Prostate gland (tissue), 2 donors: ENCODE data around the gene NIPA2. TPM values are rescaled to one million over a fixed set of nuclear protein-coding genes. Genes with fewer than 3 reads are reported as not detected.
A peak's percentile ranks its signal among the peaks of the same experiment; 100 is the strongest.

Source experiments
- DNase-seq: peaks from one replicate; pipeline ENCODE4 v3.0.0-alpha.2; 2019; ENCODE audit warnings: low spot score
- H3K27ac ChIP-seq, 2 donors: fragments of 200-600 bp; sonication (generic); 2 replicates each; pipeline ENCODE4 v1.5.1; 2017 to 2019
- H3K27me3 ChIP-seq: fragments of 200-600 bp; sonication (generic); replicated peaks from 2 replicates; pipeline ENCODE4 v1.5.1; 2019; ENCODE audit not compliant: insufficient read depth
- H3K36me3 ChIP-seq, 2 donors: fragments of 200-600 bp; sonication (generic); 1 replicate in 1 of 2; 2 replicates in 1 of 2; pipeline versions ENCODE4 v1.5.1 to v1.8.1; 2017 to 2019
- H3K4me1 ChIP-seq: fragments of 200-600 bp; sonication (generic); replicated peaks from 2 replicates; pipeline ENCODE4 v1.5.1; 2019
- H3K4me3 ChIP-seq, 2 donors: fragments of 200-600 bp; sonication (generic); 2 replicates each; pipeline ENCODE4 v1.5.1; 2017 to 2019
- H3K9me3 ChIP-seq: fragments of 200-600 bp; sonication (generic); 2 replicates; pipeline ENCODE4 v1.5.1; 2017
- CTCF ChIP-seq, 4 experiments: fragments of 200-600 bp in 2 of 4; fragments of 450-650 bp in 2 of 4; sonication (generic) in 2 of 4; IDR thresholded peaks; 1 replicate in 3 of 4; 2 replicates in 1 of 4; pipeline ENCODE4 v1.5.1; 2016 to 2019; ENCODE audit warnings: antibody characterized with exemption in 4 of 4, mild to moderate bottlenecking in 2 of 4, moderate library complexity in 2 of 4
- POLR2A ChIP-seq: fragments of 450-650 bp; IDR thresholded peaks from one replicate; pipeline ENCODE4 v1.6.1; 2016; ENCODE audit warnings: antibody characterized with exemption, mild to moderate bottlenecking
- POLR2AphosphoS5 ChIP-seq: sonication (generic); formaldehyde crosslinking; IDR thresholded peaks from one replicate; pipeline ENCODE4 v1.6.1; 2017; ENCODE audit warnings: antibody characterized with exemption
- WGBS: methylation state at CpG from one replicate; pipeline ENCODE4 v1.1.5; 2018; 5-methylcytosine and 5-hydroxymethylcytosine counted together
- intact Hi-C: fragments of 100-400 bp; cut with DNase I; formaldehyde crosslinking; loops from one replicate; pipeline ENCODE4 v1.14.2; 2022
- total RNA-seq, 2 donors: library from RNA; depleted of rRNA; stranded (reverse); fragments of >200 nt; gene quantifications; one replicate each; pipeline ENCODE4 v1.1.0, GENCODE V29; 2016

Gene NIPA2
- total RNA-seq, 2 donors from 2014 or later: 34.9 to 43.6 TPM

GRCh38 chr15:22881739-22882440, 43.4 kb downstream of the NIPA2 start:
- WGBS: 94% methylated on average over 19 of the region's 25 CpGs
- intact Hi-C loops: no loop called here
- Histone ChIP-seq H3K4me1 (no peaks in the 10 kb centered on the region), H3K27ac (no peak overlapping the region), H3K4me3 (no peak overlapping the region), H3K9me3 (no peaks in the 10 kb centered on the region), H3K36me3 (peaks cover 11 to 23% of the 10 kb centered on the region in 2 donors), H3K27me3 (no peaks in the 10 kb centered on the region)
- no peak for DNase-seq
- no peak for TF ChIP-seq POLR2A
- TF ChIP-seq CTCF (IDR thresholded peaks at IDR 0.05): no peak
- TF ChIP-seq POLR2AphosphoS5: no peak

DNA sequence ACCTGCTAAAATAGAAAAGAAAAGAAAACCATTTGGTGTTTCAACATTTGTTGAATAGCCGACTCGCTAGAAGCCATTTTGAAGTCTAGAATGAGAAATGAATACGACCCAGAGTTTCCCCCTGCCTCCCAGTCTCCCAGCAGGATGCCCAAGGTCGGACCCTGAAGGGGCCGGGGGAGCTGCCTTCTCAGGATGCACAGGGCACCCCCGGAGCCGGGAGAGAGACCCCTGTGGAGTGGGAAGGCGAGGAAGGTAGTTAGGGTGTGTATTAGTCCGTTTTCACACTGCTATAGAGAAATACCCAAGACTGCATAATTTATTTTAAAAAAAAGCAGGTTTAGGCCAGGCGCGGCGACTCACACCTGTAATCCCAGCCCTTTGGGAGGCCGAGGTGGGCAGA, 44.7 kb downstream of the NIPA2 start:
- peaks cover 11 to 23% of the 10 kb centered on the region in 2 donors for H3K36me3 ChIP-seq
- no peak overlapping the region for H3K4me3 ChIP-seq
- TF ChIP-seq POLR2A: no peak
- no peak for TF ChIP-seq CTCF (IDR thresholded peaks at IDR 0.05)
- TF ChIP-seq POLR2AphosphoS5: no peak
- intact Hi-C loops: no loop called here
- H3K4me1 ChIP-seq: no peaks in the 10 kb centered on the region
- WGBS: 95% methylated on average over 13 of the region's 13 CpGs
- H3K9me3 ChIP-seq: no peaks in the 10 kb centered on the region
- no peaks in the 10 kb centered on the region for H3K27me3 ChIP-seq
- no peak overlapping the region for H3K27ac ChIP-seq
- DNase-seq: no peak

- Histone ChIP-seq H3K4me1 (no peaks in the 10 kb centered on the region), H3K9me3 (no peaks in the 10 kb centered on the region), H3K27me3 (no peaks in the 10 kb centered on the region), H3K4me3 (no peak overlapping the region), H3K27ac (no peak overlapping the region), H3K36me3 (peaks cover 11 to 23% of the 10 kb centered on the region in 2 donors)
- DNase-seq: no peak
- WGBS: 61% methylated on average over 1 of the region's 1 CpG
- TF ChIP-seq CTCF (IDR thresholded peaks at IDR 0.05) (peak in 1 of 4 experiments; percentile 12), POLR2AphosphoS5 (no peak), POLR2A (no peak)
- intact Hi-C loops: no loop called here
Observed at GRCh38 chr15:22884344-22884743, 45.9 kb downstream of the NIPA2 start.

DNA sequence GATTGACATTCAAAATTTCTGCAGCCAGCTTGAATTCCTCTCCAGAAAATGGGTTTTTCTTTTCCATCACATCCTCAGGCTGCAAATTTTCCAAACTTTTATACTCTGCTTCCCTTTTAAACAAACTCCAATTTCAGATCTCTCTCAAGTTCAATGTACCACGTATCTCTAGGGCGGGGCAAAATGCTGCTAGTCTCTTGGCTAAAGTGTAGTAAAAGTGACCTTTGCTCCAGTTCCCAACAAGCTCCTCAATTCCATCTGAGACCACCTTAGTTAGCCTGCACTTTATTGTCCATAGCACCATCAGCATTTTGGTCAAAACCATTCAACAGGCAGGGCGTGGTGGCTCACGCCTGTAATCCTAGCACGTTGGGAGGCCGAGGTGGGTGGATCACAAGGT, 46.7 kb downstream of the NIPA2 start:
- no peak for DNase-seq
- Histone ChIP-seq H3K27me3 (no peaks in the 10 kb centered on the region), H3K27ac (no peak overlapping the region), H3K4me3 (no peak overlapping the region), H3K36me3 (peaks cover 11 to 23% of the 10 kb centered on the region in 2 donors), H3K4me1 (no peaks in the 10 kb centered on the region), H3K9me3 (no peaks in the 10 kb centered on the region)
- intact Hi-C loops: no loop called here
- 96% methylated on average over 6 of the region's 6 CpGs for WGBS
- no peak for TF ChIP-seq POLR2AphosphoS5
- no peak for TF ChIP-seq POLR2A
- TF ChIP-seq CTCF (IDR thresholded peaks at IDR 0.05): no peak
